D721Med (cell line): ENCODE results near the gene IRF5.

ENCODE experiments used
- DNase-seq: peaks from one replicate; pipeline ENCODE4 v3.0.0; 2011; ENCODE audit warnings: low spot score; ENCODE audit not compliant: insufficient read length
- FAIRE-seq: peaks from 2 replicates; lab custom pipeline; 2011; peaks lifted over from hg19 to GRCh38; lab: Jason Lieb, UNC
- CTCF ChIP-seq: IDR thresholded peaks from 2 replicates; pipeline ENCODE4 v1.5.1; 2012; ENCODE audit warnings: mild to moderate bottlenecking, control low read depth; ENCODE audit not compliant: insufficient read depth; ENCODE audit errors: missing control alignments

Gene IRF5

GRCh38 chr7:128913870-128914565 is 23.7 kb upstream of the IRF5 start:
- DNase-seq (no peak), FAIRE-seq (no peak)
- no peak for TF ChIP-seq CTCF

- TF ChIP-seq CTCF, result no peak
- FAIRE-seq (no peak), DNase-seq (no peak)
These were observed 23.1 kb upstream of the IRF5 start for GRCh38 chr7:128914566-128915151.

GRCh38 chr7:128915271-128915819 is 22.4 kb upstream of the IRF5 start:
- DNase-seq (no peak), FAIRE-seq (no peak)

GRCh38 chr7:128915841-128916642 is 21.7 kb upstream of the IRF5 start:
- no peak for DNase-seq
- FAIRE-seq, result no peak
- TF ChIP-seq CTCF, result no peak

More at GRCh38 chr7:128915271-128915819, 22.4 kb upstream of the IRF5 start:
- TF ChIP-seq CTCF, result no peak

GRCh38 chr7:128916643-128916915 is 21.1 kb upstream of the IRF5 start:
- FAIRE-seq (no peak), DNase-seq (no peak)

GRCh38 chr7:128917122-128917521 is 20.6 kb upstream of the IRF5 start:
- TF ChIP-seq CTCF, result no peak
- FAIRE-seq (no peak), DNase-seq (no peak)

More at GRCh38 chr7:128916643-128916915, 21.1 kb upstream of the IRF5 start:
- TF ChIP-seq CTCF, result no peak
